Endothelial cell of umbilical vein (primary cell): ENCODE measurements around the gene SLC12A3. TPM values are rescaled to one million over a fixed set of nuclear protein-coding genes. Genes with fewer than 3 reads are reported as not detected.

Experiments
- BruUV-seq: library from RNA; stranded (reverse); fragments of 400-500 nt; replicated peaks from 2 replicates; lab custom pipeline; 2021; lab: Mats Ljungman, UMichigan
- CTCF ChIA-PET: fragments of 300-600, 350-600 bp; sonication (Branson Sonifier 250); formaldehyde crosslinking; loops from one replicate; lab custom pipeline; 2021; ENCODE audit warnings: antibody characterized with exemption, inconsistent platforms; lab: Charles Lee
- POLR2A ChIA-PET: fragments of 300-600, 350-600 bp; sonication (Branson Sonifier 250); formaldehyde crosslinking; loops from one replicate; lab custom pipeline; 2021; ENCODE audit warnings: antibody characterized with exemption, inconsistent platforms; lab: Charles Lee
- DNase-seq: peaks from one replicate; pipeline ENCODE4 v3.0.0-alpha.2; 2011; ENCODE audit warnings: low read depth, low spot score
- FAIRE-seq: peaks from 2 replicates; lab custom pipeline; 2011; peaks lifted over from hg19 to GRCh38; lab: Jason Lieb, UNC
- H2AFZ ChIP-seq: 2 replicates; pipeline ENCODE4 v1.6.0; 2012; ENCODE audit warnings: low read depth, low read length, control low read depth, inconsistent platforms
- H3K27ac ChIP-seq: 2 replicates; pipeline ENCODE4 v1.5.1; 2011; ENCODE audit warnings: low read depth, mild to moderate bottlenecking, control low read depth, low read length, moderate library complexity; ENCODE audit not compliant: insufficient read depth
- H3K27me3 ChIP-seq, 2 experiments: 2 replicates each; pipeline versions ENCODE4 v1.6.0 to v1.6.1; 2011; ENCODE audit warnings: low read length in 2 of 2, mixed read lengths in 1 of 2; ENCODE audit not compliant: control insufficient read depth in 2 of 2, insufficient read depth in 2 of 2
- H3K36me3 ChIP-seq, 2 experiments: 2 replicates in 1 of 2; 3 replicates in 1 of 2; pipeline ENCODE4 v1.5.1; 2011; ENCODE audit warnings: low read length in 2 of 2, mild to moderate bottlenecking in 1 of 2, moderate library complexity in 1 of 2; ENCODE audit not compliant: control insufficient read depth in 2 of 2, insufficient read depth in 2 of 2; ENCODE audit errors: extremely low read depth in 1 of 2
- H3K4me1 ChIP-seq: 3 replicates; pipeline ENCODE4 v1.5.1; 2011; ENCODE audit warnings: mild to moderate bottlenecking, low read length; ENCODE audit not compliant: control insufficient read depth, insufficient read depth; ENCODE audit errors: extremely low read depth
- H3K4me2 ChIP-seq: 2 replicates; pipeline ENCODE4 v1.6.1; 2011; ENCODE audit warnings: low read length, control low read depth, mixed read lengths; ENCODE audit not compliant: insufficient read depth
- H3K4me3 ChIP-seq, 3 experiments: fragments of 200-600 bp in 1 of 3; sonication (generic), shearing (Covaris generic) in 1 of 3; replicated peaks in 1 of 3; 2 replicates each; pipeline ENCODE4 v1.5.1; 2011 to 2016; ENCODE audit warnings: control low read depth in 3 of 3, low read length in 3 of 3, mild to moderate bottlenecking in 2 of 3, inconsistent platforms in 1 of 3, low read depth in 1 of 3, moderate library complexity in 1 of 3; ENCODE audit not compliant: insufficient read depth in 1 of 3
- H3K79me2 ChIP-seq: 2 replicates; pipeline ENCODE4 v1.6.0; 2012; ENCODE audit warnings: low read length, inconsistent platforms; ENCODE audit not compliant: control insufficient read depth, insufficient read depth
- H3K9ac ChIP-seq: replicated peaks from 2 replicates; pipeline ENCODE3; 2011; ENCODE audit warnings: low read length, control low read depth; ENCODE audit not compliant: insufficient read depth; ENCODE audit errors: extremely low read depth
- H3K9me1 ChIP-seq: replicated peaks from 3 replicates; pipeline ENCODE4 v1.6.0; 2011; ENCODE audit warnings: mild to moderate bottlenecking, low read length; ENCODE audit not compliant: control insufficient read depth, insufficient read depth; ENCODE audit errors: extremely low read depth
- H3K9me3 ChIP-seq: replicated peaks from 2 replicates; pipeline ENCODE4 v1.5.1; 2012; ENCODE audit warnings: low read length, inconsistent platforms; ENCODE audit not compliant: control insufficient read depth, insufficient read depth
- H4K20me1 ChIP-seq: replicated peaks from 2 replicates; pipeline ENCODE3; 2011; ENCODE audit warnings: mild to moderate bottlenecking, low read length; ENCODE audit not compliant: control insufficient read depth, insufficient read depth; ENCODE audit errors: extremely low read depth
- CTCF ChIP-seq, 2 donors: IDR thresholded peaks; 1 replicate in 1 of 2; 2 replicates in 1 of 2; pipeline ENCODE4 v1.5.1; 2011; ENCODE audit warnings: low read length in 2 of 2, mild to moderate bottlenecking in 2 of 2, moderate library complexity in 2 of 2, control low read depth in 1 of 2, inconsistent platforms in 1 of 2, low read depth in 1 of 2; ENCODE audit not compliant: insufficient read depth in 1 of 2; ENCODE audit errors: extremely low read depth in 1 of 2
- EZH2 ChIP-seq: IDR thresholded peaks from 2 replicates; pipeline ENCODE4 v1.6.1; 2012; ENCODE audit warnings: borderline replicate concordance, low read depth, mild to moderate bottlenecking, moderate library complexity, low read length, inconsistent platforms; ENCODE audit not compliant: severe bottlenecking
- FOS ChIP-seq: IDR thresholded peaks from 2 replicates; pipeline ENCODE4 v1.6.1; 2011; ENCODE audit warnings: mild to moderate bottlenecking, low read length, moderate library complexity, borderline replicate concordance; ENCODE audit not compliant: insufficient read depth
- GATA2 ChIP-seq: IDR thresholded peaks from 2 replicates; pipeline ENCODE4 v1.7.0; 2011; ENCODE audit warnings: low read depth, mild to moderate bottlenecking, moderate library complexity, mixed read lengths, low read length; ENCODE audit not compliant: insufficient read length, insufficient read depth
- JUN ChIP-seq: IDR thresholded peaks from 2 replicates; pipeline ENCODE4 v1.6.1; 2011; ENCODE audit warnings: borderline replicate concordance, low read depth; ENCODE audit not compliant: insufficient read length, insufficient read depth
- MAX ChIP-seq: IDR thresholded peaks from 2 replicates; pipeline ENCODE4 v1.6.1; 2011; ENCODE audit not compliant: insufficient read depth, insufficient read length
- MYC ChIP-seq: IDR thresholded peaks from one replicate; pipeline ENCODE4 v1.6.1; 2011; ENCODE audit warnings: mild to moderate bottlenecking, low read depth, low read length
- POLR2A ChIP-seq: IDR thresholded peaks from 2 replicates; pipeline ENCODE4 v1.6.1; 2012; ENCODE audit warnings: low read depth, mild to moderate bottlenecking, control low read depth, low read length
- POLR2AphosphoS5 ChIP-seq: IDR thresholded peaks from 2 replicates; pipeline ENCODE4 v1.6.1; 2012; ENCODE audit warnings: low read depth, mild to moderate bottlenecking, control low read depth, low read length, moderate library complexity; ENCODE audit not compliant: insufficient read depth
- dilution Hi-C: fragments of 300-500 bp; cut with MboI; formaldehyde crosslinking; loops from one replicate; pipeline ENCODE4 v1.15.0; 2019; ENCODE audit warnings: low sequenced_read_pairs; ENCODE audit not compliant: extremely low pct_ligation_motif_present
- intact Hi-C: fragments of 100-400 bp; cut with micrococcal nuclease; formaldehyde crosslinking; loops from one replicate; pipeline ENCODE4 v1.10.0; 2022
- polyA plus RNA-seq, 4 experiments: library from polyadenylated mRNA; depleted of rRNA in 3 of 4; stranded (reverse) in 3 of 4; unstranded in 1 of 4; fragments of >200 nt; gene quantifications; 2 replicates each; pipeline versions ENCODE4 v1.2.1 to v1.2.3, GENCODE V29; 2011 to 2012; ENCODE audit warnings: missing spikeins in 1 of 4
- total RNA-seq: library from RNA; stranded (reverse); gene quantifications from 2 replicates; pipeline ENCODE4 v1.2.3, GENCODE V29; 2021

Gene SLC12A3
- total and polyA plus RNA-seq, 2 donors (not counting 3 experiments of a cell fraction or from before 2014, with no cell fraction given): not detected

- ChIA-PET POLR2A (no interaction called here), CTCF (interaction anchor here (0.7 to 2.0 kb wide), 2 partner anchors 9 to 125 kb away, joined by 3 to 7 read pairs; no protein-coding TSS in a partner anchor)
- TF ChIP-seq EZH2 (no peak), POLR2AphosphoS5 (no peak), GATA2 (no peak), FOS (no peak), JUN (no peak), POLR2A (no peak), CTCF (IDR thresholded peaks at IDR 0.05; ENCODE audit: extremely low read depth in 1 of 2, insufficient read depth in 1 of 2, low read depth in 1 of 2, low read length in 2 of 2) (no peak), MAX (no peak), MYC (no peak)
- dilution Hi-C loops (no loop called here), intact Hi-C loops (no loop called here)
- BruUV-seq: no TSS peak
- Histone ChIP-seq H3K9me3 (no peaks in the 10 kb centered on the region), H3K27me3 (peaks cover 5 to 12% of the 10 kb centered on the region in 2 experiments), H3K4me1 (peaks cover 17% of the 10 kb centered on the region), H4K20me1 (no peaks in the 10 kb centered on the region), H3K4me3 (no peak overlapping the region), H3K9ac (no peak overlapping the region), H3K4me2 (no peak overlapping the region), H3K9me1 (no peaks in the 10 kb centered on the region), H2AFZ (no peak overlapping the region), H3K79me2 (no peaks in the 10 kb centered on the region), H3K27ac (no peak overlapping the region), H3K36me3 (no peaks in the 10 kb centered on the region)
- DNase-seq: no peak
- no peak for FAIRE-seq
Observed at GRCh38 chr16:56918467-56919012, 53.5 kb downstream of the SLC12A3 start.
